Suprapubic skin (tissue), 4 donors: ENCODE data around the gene CES1.

Experiments
- EP300 ChIP-seq: sonication (generic); formaldehyde crosslinking; IDR thresholded peaks from one replicate; pipeline ENCODE4 v1.6.1; 2017; ENCODE audit warnings: antibody characterized with exemption
- POLR2A ChIP-seq, 2 donors: fragments of 450-650 bp; IDR thresholded peaks; one replicate each; pipeline ENCODE4 v1.6.1; 2017; ENCODE audit warnings: antibody characterized with exemption in 2 of 2, mild to moderate bottlenecking in 2 of 2, moderate library complexity in 2 of 2
- POLR2AphosphoS5 ChIP-seq, 3 donors: sonication (generic); formaldehyde crosslinking; IDR thresholded peaks; one replicate each; pipeline ENCODE4 v1.6.1; 2017; ENCODE audit warnings: antibody characterized with exemption in 3 of 3
- TF ChIP-seq, protein P1 (sequence below), 2 donors: fragments of 200-600 bp in 1 of 2; fragments of 450-650 bp in 1 of 2; sonication (generic) in 1 of 2; IDR thresholded peaks; one replicate each; pipeline ENCODE4 v1.5.1; 2016 to 2019; ENCODE audit warnings: antibody characterized with exemption in 2 of 2, mild to moderate bottlenecking in 1 of 2, moderate library complexity in 1 of 2

DNA sequence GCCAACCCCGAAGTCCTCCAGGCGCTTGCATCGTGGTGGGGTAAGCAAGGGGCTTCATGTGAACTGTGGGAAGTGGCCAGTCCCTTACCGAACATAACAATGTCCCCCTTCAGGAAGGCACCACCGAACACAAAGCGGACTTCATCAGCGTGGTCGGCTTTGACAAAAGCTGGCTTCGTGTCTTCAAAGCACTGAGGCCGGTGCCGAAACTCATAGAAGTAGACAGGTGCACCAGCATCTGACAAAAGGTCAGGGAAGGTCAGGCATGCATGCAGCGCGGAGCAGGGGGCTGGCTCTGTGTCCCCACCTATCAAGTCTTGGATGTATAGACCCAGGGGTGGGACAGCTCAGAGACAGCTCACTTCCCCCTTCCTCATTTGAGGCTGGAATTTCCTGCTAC lies 16.6 kb upstream of the CES1 start:
- no peak for TF ChIP-seq EP300
- TF ChIP-seq, protein P1, sequence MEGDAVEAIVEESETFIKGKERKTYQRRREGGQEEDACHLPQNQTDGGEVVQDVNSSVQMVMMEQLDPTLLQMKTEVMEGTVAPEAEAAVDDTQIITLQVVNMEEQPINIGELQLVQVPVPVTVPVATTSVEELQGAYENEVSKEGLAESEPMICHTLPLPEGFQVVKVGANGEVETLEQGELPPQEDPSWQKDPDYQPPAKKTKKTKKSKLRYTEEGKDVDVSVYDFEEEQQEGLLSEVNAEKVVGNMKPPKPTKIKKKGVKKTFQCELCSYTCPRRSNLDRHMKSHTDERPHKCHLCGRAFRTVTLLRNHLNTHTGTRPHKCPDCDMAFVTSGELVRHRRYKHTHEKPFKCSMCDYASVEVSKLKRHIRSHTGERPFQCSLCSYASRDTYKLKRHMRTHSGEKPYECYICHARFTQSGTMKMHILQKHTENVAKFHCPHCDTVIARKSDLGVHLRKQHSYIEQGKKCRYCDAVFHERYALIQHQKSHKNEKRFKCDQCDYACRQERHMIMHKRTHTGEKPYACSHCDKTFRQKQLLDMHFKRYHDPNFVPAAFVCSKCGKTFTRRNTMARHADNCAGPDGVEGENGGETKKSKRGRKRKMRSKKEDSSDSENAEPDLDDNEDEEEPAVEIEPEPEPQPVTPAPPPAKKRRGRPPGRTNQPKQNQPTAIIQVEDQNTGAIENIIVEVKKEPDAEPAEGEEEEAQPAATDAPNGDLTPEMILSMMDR (IDR thresholded peaks at IDR 0.05) = no peak
- TF ChIP-seq POLR2A (IDR thresholded peaks at IDR 0.05) = no peak
- no peak for TF ChIP-seq POLR2AphosphoS5 (IDR thresholded peaks at IDR 0.05)
